Mesendoderm (in vitro differentiated cells): Measurements from ENCODE around the gene RHOT2.
A peak's percentile ranks its signal among the peaks of the same experiment; 100 is the strongest.

Source experiments
- DNase-seq: peaks from one replicate; pipeline ENCODE4 v3.0.0; 2013
- H2AK5ac ChIP-seq: 2 replicates; pipeline ENCODE4 v1.6.1; 2013; ENCODE audit warnings: low read length, inconsistent platforms
- H2BK120ac ChIP-seq: 2 replicates; pipeline ENCODE4 v1.6.1; 2013; ENCODE audit warnings: low read depth, mild to moderate bottlenecking, low read length, moderate library complexity, mixed read lengths
- H2BK15ac ChIP-seq: replicated peaks from 2 replicates; pipeline ENCODE4 v1.6.1; 2013; ENCODE audit warnings: low read depth, mild to moderate bottlenecking, moderate library complexity
- H2BK5ac ChIP-seq: 2 replicates; pipeline ENCODE4 v1.6.1; 2013; ENCODE audit warnings: low read length, inconsistent platforms
- H3K18ac ChIP-seq: 2 replicates; pipeline ENCODE4 v1.6.1; 2013; ENCODE audit warnings: mild to moderate bottlenecking, low read length, mixed read lengths
- H3K23ac ChIP-seq: one replicate; pipeline ENCODE4 v1.6.1; 2013; ENCODE audit warnings: low read length
- H3K27ac ChIP-seq: 2 replicates; pipeline ENCODE4 v1.5.1; 2013; ENCODE audit warnings: low read depth, mild to moderate bottlenecking, inconsistent platforms, low read length, moderate library complexity
- H3K27me3 ChIP-seq: 2 replicates; pipeline ENCODE4 v1.6.1; 2013; ENCODE audit warnings: low read length, control low read depth, mild to moderate bottlenecking, inconsistent platforms; ENCODE audit not compliant: insufficient read depth, poor library complexity
- H3K36me3 ChIP-seq: 2 replicates; pipeline ENCODE4 v1.6.1; 2013; ENCODE audit warnings: low read length, inconsistent platforms; ENCODE audit not compliant: control insufficient read depth, insufficient read depth
- H3K4ac ChIP-seq: one replicate; pipeline ENCODE4 v1.6.1; 2013; ENCODE audit warnings: low read depth, mild to moderate bottlenecking, low read length, moderate library complexity
- H3K4me1 ChIP-seq: 2 replicates; pipeline ENCODE4 v1.6.1; 2013; ENCODE audit warnings: low read depth, low read length, inconsistent platforms; ENCODE audit not compliant: control insufficient read depth
- H3K4me2 ChIP-seq: 2 replicates; pipeline ENCODE4 v1.6.1; 2013; ENCODE audit warnings: low read length
- H3K4me3 ChIP-seq: 2 replicates; pipeline ENCODE4 v1.5.1; 2013; ENCODE audit warnings: mild to moderate bottlenecking, low read length
- H3K56ac ChIP-seq: one replicate; pipeline ENCODE4 v1.6.1; 2013; ENCODE audit warnings: low read length
- H3K79me1 ChIP-seq: 2 replicates; pipeline ENCODE4 v1.6.1; 2013; ENCODE audit warnings: low read length, inconsistent platforms
- H3K79me2 ChIP-seq: 2 replicates; pipeline ENCODE4 v1.6.1; 2013; ENCODE audit warnings: mild to moderate bottlenecking, low read length; ENCODE audit not compliant: control insufficient read depth, insufficient read depth
- H3K9ac ChIP-seq: 2 replicates; pipeline ENCODE4 v1.6.1; 2013; ENCODE audit warnings: low read length, inconsistent platforms
- H4K5ac ChIP-seq: one replicate; pipeline ENCODE4 v1.6.1; 2013; ENCODE audit warnings: low read length
- H4K8ac ChIP-seq: one replicate; pipeline ENCODE4 v1.6.1; 2013; ENCODE audit warnings: low read depth, mild to moderate bottlenecking, control low read depth, low read length, moderate library complexity
- WGBS: extraction: QIAGEN DNeasy Blood & Tissue Kit; methylation state at CpG from one replicate; pipeline ENCODE4 v1.1.7; 2013; ENCODE audit warnings: low lambda C conversion rate, missing lambda C conversion rate; ENCODE audit not compliant: insufficient coverage; ENCODE audit errors: extremely low coverage; 5-methylcytosine and 5-hydroxymethylcytosine counted together

Gene RHOT2

GRCh38 chr16:676913-677312, 9.0 kb downstream of the RHOT2 start:
- no peak overlapping the region for H2BK15ac ChIP-seq
- no peaks in the 10 kb centered on the region for H3K27me3 ChIP-seq
- H3K23ac ChIP-seq, result no peak overlapping the region
- H3K9ac ChIP-seq, result no peak overlapping the region
- DNase-seq, result no peak
- no peak overlapping the region for H4K5ac ChIP-seq
- no peak overlapping the region for H4K8ac ChIP-seq
- H3K79me1 ChIP-seq, result peaks cover 6% of the 10 kb centered on the region
- no peak overlapping the region for H2BK5ac ChIP-seq
- no peak overlapping the region for H2AK5ac ChIP-seq
- H3K18ac ChIP-seq, result no peak overlapping the region
- H3K56ac ChIP-seq, result no peak overlapping the region
- H2BK120ac ChIP-seq, result no peak overlapping the region
- no peak overlapping the region for H3K27ac ChIP-seq
- no peak overlapping the region for H3K4me3 ChIP-seq
- peaks cover 12% of the 10 kb centered on the region for H3K36me3 ChIP-seq
- peaks cover 13% of the 10 kb centered on the region for H3K79me2 ChIP-seq
- WGBS, result no CpG with 5 or more reads among the region's 23 CpGs
- no peak overlapping the region for H3K4me2 ChIP-seq
- peaks cover 5% of the 10 kb centered on the region for H3K4me1 ChIP-seq
- H3K4ac ChIP-seq, result no peak overlapping the region

GRCh38 chr16:677316-678190, 9.6 kb downstream of the RHOT2 start:
- H2BK5ac ChIP-seq, result no peak overlapping the region
- no peak overlapping the region for H2BK15ac ChIP-seq
- DNase-seq, result no peak
- no peak overlapping the region for H2AK5ac ChIP-seq
- no peak overlapping the region for H3K4me3 ChIP-seq
- H4K5ac ChIP-seq, result no peak overlapping the region
- no peak overlapping the region for H3K4ac ChIP-seq
- H3K4me2 ChIP-seq, result no peak overlapping the region
- H4K8ac ChIP-seq, result no peak overlapping the region
- H3K18ac ChIP-seq, result no peak overlapping the region
- WGBS, result no CpG with 5 or more reads among the region's 57 CpGs
- peaks cover 11% of the 10 kb centered on the region for H3K79me1 ChIP-seq
- no peak overlapping the region for H3K27ac ChIP-seq
- peaks cover 15% of the 10 kb centered on the region for H3K79me2 ChIP-seq
- H3K36me3 ChIP-seq, result peaks cover 13% of the 10 kb centered on the region
- H3K56ac ChIP-seq, result no peak overlapping the region
- no peak overlapping the region for H3K23ac ChIP-seq
- no peak overlapping the region for H2BK120ac ChIP-seq
- H3K27me3 ChIP-seq, result no peaks in the 10 kb centered on the region
- H3K9ac ChIP-seq, result no peak overlapping the region
- H3K4me1 ChIP-seq, result peaks cover 5% of the 10 kb centered on the region

GRCh38 chr16:678209-678857, 10.4 kb downstream of the RHOT2 start:
- H3K36me3 ChIP-seq, result peaks cover 13% of the 10 kb centered on the region
- no peak overlapping the region for H2BK120ac ChIP-seq
- no peak overlapping the region for H3K4me2 ChIP-seq
- DNase-seq, result no peak
- H2BK15ac ChIP-seq, result no peak overlapping the region
- H3K4me1 ChIP-seq, result peaks cover 5% of the 10 kb centered on the region
- H3K56ac ChIP-seq, result peak overlapping the region; percentile 25
- H3K23ac ChIP-seq, result no peak overlapping the region
- H3K4me3 ChIP-seq, result no peak overlapping the region
- no peak overlapping the region for H2BK5ac ChIP-seq
- H3K9ac ChIP-seq, result no peak overlapping the region
- no peak overlapping the region for H4K8ac ChIP-seq
- peaks cover 18% of the 10 kb centered on the region for H3K79me2 ChIP-seq
- WGBS, result no CpG with 5 or more reads among the region's 21 CpGs
- H3K79me1 ChIP-seq, result peaks cover 15% of the 10 kb centered on the region
- H3K27ac ChIP-seq, result no peak overlapping the region
- H3K18ac ChIP-seq, result no peak overlapping the region
- H2AK5ac ChIP-seq, result no peak overlapping the region
- no peak overlapping the region for H4K5ac ChIP-seq
- no peaks in the 10 kb centered on the region for H3K27me3 ChIP-seq
- no peak overlapping the region for H3K4ac ChIP-seq

- Histone ChIP-seq H3K56ac (peak overlapping the region; percentile 90), H2BK120ac (no peak overlapping the region), H4K8ac (no peak overlapping the region), H3K36me3 (peaks cover 13% of the 10 kb centered on the region), H3K4me1 (peaks cover 5% of the 10 kb centered on the region), H3K79me1 (peaks cover 15% of the 10 kb centered on the region), H3K79me2 (peaks cover 18% of the 10 kb centered on the region), H3K27me3 (no peaks in the 10 kb centered on the region), H2BK15ac (no peak overlapping the region), H3K23ac (no peak overlapping the region), H3K4ac (no peak overlapping the region), H2AK5ac (no peak overlapping the region), H3K18ac (no peak overlapping the region), H4K5ac (no peak overlapping the region), H3K4me2 (peak overlapping the region; percentile 83), H2BK5ac (no peak overlapping the region), H3K9ac (peak overlapping the region; percentile 78), H3K27ac (peak overlapping the region; percentile 59), H3K4me3 (peak overlapping the region; percentile 26)
- DNase-seq, result peak; percentile 86
- WGBS, result no CpG with 5 or more reads among the region's 52 CpGs
These were observed 11.2 kb downstream of the RHOT2 start for GRCh38 chr16:678858-679813.

GRCh38 chr16:679814-680624, 12.1 kb downstream of the RHOT2 start, which contains the start of gene STUB1:
TSS of gene STUB1 (plus strand) at chr16:680410. CDS start at chr16:680526, 116 bp downstream.
- Histone ChIP-seq H3K79me2 (peaks cover 18% of the 10 kb centered on the region), H3K9ac (peak within 1 kb of the TSS; percentile 94)
- WGBS, result no CpG with 5 or more reads among the region's 91 CpGs

More at GRCh38 chr16:679814-680624, 12.1 kb downstream of the RHOT2 start, which contains the start of gene STUB1:
- peaks cover 15% of the 10 kb centered on the region for H3K79me1 ChIP-seq
- peak within 1 kb of the TSS; percentile 59 for H3K4ac ChIP-seq
- H2BK15ac ChIP-seq, result no peak within 1 kb of the TSS
- peaks cover 2% of the 10 kb centered on the region for H3K4me1 ChIP-seq
- H3K36me3 ChIP-seq, result peaks cover 13% of the 10 kb centered on the region
- H3K18ac ChIP-seq, result peak within 1 kb of the TSS; percentile 43
- H2AK5ac ChIP-seq, result no peak within 1 kb of the TSS
- H3K27me3 ChIP-seq, result no peaks in the 10 kb centered on the region
- H2BK5ac ChIP-seq, result no peak within 1 kb of the TSS
- no peak within 1 kb of the TSS for H4K5ac ChIP-seq
- no peak within 1 kb of the TSS for H4K8ac ChIP-seq
- no peak within 1 kb of the TSS for H2BK120ac ChIP-seq
- peak within 1 kb of the TSS; percentile 59 for H3K27ac ChIP-seq
- peak within 1 kb of the TSS; percentile 66 for H3K23ac ChIP-seq
- peak within 1 kb of the TSS; percentile 92 for H3K56ac ChIP-seq
- peak; percentile 94 for DNase-seq
- H3K4me3 ChIP-seq, result peak within 1 kb of the TSS; percentile 91
- peak within 1 kb of the TSS; percentile 94 for H3K4me2 ChIP-seq
